Ovary (tissue), 9 donors: ENCODE results near the gene JPH3. TPM values are rescaled to one million over a fixed set of nuclear protein-coding genes. Genes with fewer than 3 reads are reported as not detected.
A peak's percentile ranks its signal among the peaks of the same experiment; 100 is the strongest.

Source experiments
- DNase-seq, 5 donors: peaks; one replicate each; pipeline ENCODE4 v3.0.0-alpha.2; 2019 to 2020
- H3K27ac ChIP-seq, 2 donors: fragments of 200-600 bp; one replicate each; pipeline versions ENCODE4 v1.5.1 to v1.8.0; 2019 to 2022
- H3K27me3 ChIP-seq: fragments of 200-600 bp; one replicate; pipeline ENCODE4 v1.8.0; 2022
- H3K36me3 ChIP-seq: fragments of 200-600 bp; sonication (generic); one replicate; pipeline ENCODE4 v1.5.1; 2019
- H3K4me1 ChIP-seq: one replicate; pipeline ENCODE4 v1.8.1; 2013; ENCODE audit warnings: mild to moderate bottlenecking, moderate library complexity; ENCODE audit not compliant: insufficient read depth
- H3K4me3 ChIP-seq: fragments of 200-600 bp; sonication (generic); one replicate; pipeline ENCODE4 v1.5.1; 2017
- H3K9me3 ChIP-seq, 2 donors: fragments of 200-600 bp in 1 of 2; sonication (generic) in 1 of 2; one replicate each; pipeline versions ENCODE4 v1.5.1 to v1.8.1; 2013 to 2019; ENCODE audit warnings: mild to moderate bottlenecking in 1 of 2, moderate library complexity in 1 of 2
- CTCF ChIP-seq, 3 donors: fragments of 450-650 bp in 2 of 3; fragments of 200-600 bp in 1 of 3; IDR thresholded peaks; one replicate each; pipeline versions ENCODE4 v1.5.1 to v1.8.0; 2016 to 2022; ENCODE audit warnings: antibody characterized with exemption in 3 of 3, mild to moderate bottlenecking in 1 of 3
- EP300 ChIP-seq: sonication (generic); formaldehyde crosslinking; IDR thresholded peaks from one replicate; pipeline ENCODE4 v1.6.1; 2017; ENCODE audit warnings: antibody characterized with exemption
- POLR2A ChIP-seq: fragments of 450-650 bp; IDR thresholded peaks from one replicate; pipeline ENCODE4 v1.6.1; 2017; ENCODE audit warnings: antibody characterized with exemption, mild to moderate bottlenecking, moderate library complexity
- WGBS, 3 donors: extraction: QIAGEN DNeasy Blood & Tissue Kit in 1 of 3; methylation state at CpG; one replicate each; pipeline versions ENCODE4 v1.1.5 to v1.1.7; 2013 to 2017; 5-methylcytosine and 5-hydroxymethylcytosine counted together
- intact Hi-C, 4 donors: fragments of 100-400 bp; cut with DNase I; formaldehyde crosslinking; loops; one replicate each; pipeline versions ENCODE4 v1.11.0 to v1.15.1; 2022 to 2023
- polyA plus RNA-seq, 2 donors: library from polyadenylated mRNA; stranded (reverse); fragments of 200-250 nt in 1 of 2; fragments of 350-450 nt in 1 of 2; fragmentation: Illumina TruSeq in 1 of 2; extraction: RNeasy Lipid Tissue Mini Kit (QIAGEN cat#74804) in 1 of 2; gene quantifications; one replicate each; pipeline ENCODE4 v1.2.3, GENCODE V29; 2013 to 2014
- total RNA-seq, 7 donors: library from RNA; depleted of rRNA in 2 of 7; stranded (reverse); fragments of >200 nt in 2 of 7; fragmentation: NEBNext Ultra II Directional in 3 of 7; extraction: Animal tissue kit (Norgen Biotek cat#: 25700) in 3 of 7; gene quantifications; one replicate each; pipeline versions ENCODE4 v1.1.0 to v1.2.4, GENCODE V29; 2016 to 2023
- donor health status: DM: no; HTN: no; CAD: no; lungs with moderate emphysema.
- donor health status: DM: no; HTN: no; CAD: no.
- donor health status: Bipolar disorder and iron deficiency.
- donor health status: DM: yes; HTN: yes; CAD: no.
- donor health status: DM: no; HTN: no; CAD: no.
- donor health status: DM: yes; HTN: yes; CAD: no.

The JPH3 gene
- total and polyA plus RNA-seq, 9 donors = 0.11 to 0.62 (median 0.30) TPM; not detected in 3

GRCh38 chr16:87555647-87556046 is 46.7 kb upstream of the JPH3 start:
- TF ChIP-seq POLR2A = no peak
- TF ChIP-seq CTCF (IDR thresholded peaks at IDR 0.05) = no peak
- TF ChIP-seq EP300 = no peak
- Histone ChIP-seq H3K27me3 (no peaks in the 10 kb centered on the region), H3K9me3 (no peaks in the 10 kb centered on the region), H3K27ac (no peak overlapping the region), H3K4me3 (no peak overlapping the region), H3K36me3 (no peaks in the 10 kb centered on the region), H3K4me1 (peaks cover 15% of the 10 kb centered on the region)
- DNase-seq = no peak
- WGBS, 3 donors = 91% methylated on average over 17 of the region's 17 CpGs
- intact Hi-C loops = loop anchor here in 1 of 4 donors (10.0 kb wide), 1 partner anchor 79 kb away; no protein-coding TSS in a partner anchor

GRCh38 chr16:87556941-87557459 is 45.3 kb upstream of the JPH3 start:
- Histone ChIP-seq H3K27me3 (no peaks in the 10 kb centered on the region), H3K9me3 (no peaks in the 10 kb centered on the region), H3K4me3 (no peak overlapping the region), H3K4me1 (peaks cover 15% of the 10 kb centered on the region), H3K27ac (peak overlapping the region; percentile 72 to 73), H3K36me3 (no peaks in the 10 kb centered on the region)
- TF ChIP-seq POLR2A = no peak
- no peak for TF ChIP-seq CTCF (IDR thresholded peaks at IDR 0.05)
- no peak for TF ChIP-seq EP300
- intact Hi-C loops = loop anchor here in 1 of 4 donors (10.0 kb wide), 1 partner anchor 78 kb away; no protein-coding TSS in a partner anchor
- WGBS, 3 donors = 4 to 10% (median 8%) methylated on average over 7 of the region's 7 CpGs
- peak; percentile 61 to 74 (median 73) for DNase-seq

- H3K27me3 ChIP-seq = no peaks in the 10 kb centered on the region
- no peak for TF ChIP-seq CTCF (IDR thresholded peaks at IDR 0.05)
- TF ChIP-seq POLR2A = no peak
- TF ChIP-seq EP300 = no peak
- WGBS, 3 donors = 89 to 94% (median 91%) methylated on average over 3 of the region's 3 CpGs
These were observed 43.6 kb upstream of the JPH3 start for GRCh38 chr16:87558682-87559081.

GRCh38 chr16:87559945-87560344 is 42.4 kb upstream of the JPH3 start:
- Histone ChIP-seq H3K9me3 (no peaks in the 10 kb centered on the region), H3K27me3 (no peaks in the 10 kb centered on the region), H3K4me1 (peaks cover 15% of the 10 kb centered on the region), H3K27ac (no peak overlapping the region), H3K4me3 (no peak overlapping the region), H3K36me3 (no peaks in the 10 kb centered on the region)
- DNase-seq = no peak
- 87 to 95% (median 93%) methylated on average over 17 of the region's 17 CpGs for WGBS, 3 donors
- intact Hi-C loops = loop anchor here in 1 of 4 donors (10.0 kb wide), 1 partner anchor 75 kb away; no protein-coding TSS in a partner anchor
- TF ChIP-seq POLR2A (no peak), EP300 (no peak), CTCF (IDR thresholded peaks at IDR 0.05) (no peak)

More at GRCh38 chr16:87558682-87559081, 43.6 kb upstream of the JPH3 start:
- no peak overlapping the region for H3K4me3 ChIP-seq
- H3K4me1 ChIP-seq = peaks cover 15% of the 10 kb centered on the region
- intact Hi-C loops = loop anchor here in 1 of 4 donors (10.0 kb wide), 1 partner anchor 76 kb away; no protein-coding TSS in a partner anchor
- no peaks in the 10 kb centered on the region for H3K9me3 ChIP-seq
- no peak for DNase-seq
- H3K36me3 ChIP-seq = no peaks in the 10 kb centered on the region
- H3K27ac ChIP-seq = no peak overlapping the region
